AG04450 (cell line): ENCODE measurements around the gene UBTD1. TPM values are rescaled to one million over a fixed set of nuclear protein-coding genes. Genes with fewer than 3 reads are reported as not detected.

Source experiments
- CTCF ChIA-PET: fragments of 300-600, 350-600 bp; formaldehyde crosslinking; extraction: SDS; loops from one replicate; lab custom pipeline; 2022; ENCODE audit warnings: antibody characterized with exemption, inconsistent platforms; lab: Charles Lee
- POLR2A ChIA-PET: fragments of 350-600 bp; formaldehyde crosslinking; extraction: SDS; loops from one replicate; lab custom pipeline; 2021; ENCODE audit warnings: antibody characterized with exemption, inconsistent platforms; lab: Yijun Ruan, JAX
- DNase-seq: peaks from one replicate; pipeline ENCODE4 v3.0.0-alpha.2; 2011; ENCODE audit warnings: low read depth, low spot score
- H3K27ac ChIP-seq: one replicate; pipeline ENCODE4 v1.5.1; 2012; ENCODE audit warnings: low read depth, low read length, control low read depth
- H3K27me3 ChIP-seq: one replicate; pipeline ENCODE4 v1.6.0; 2012; ENCODE audit warnings: low read length; ENCODE audit not compliant: control insufficient read depth, insufficient read depth
- H3K4me3 ChIP-seq: 2 replicates; pipeline ENCODE4 v1.5.1; 2011; ENCODE audit warnings: mild to moderate bottlenecking, low read depth, low read length, control low read depth
- H3K9me3 ChIP-seq: 2 replicates; pipeline ENCODE4 v1.5.1; 2012; ENCODE audit warnings: low read length; ENCODE audit not compliant: control insufficient read depth, insufficient read depth
- polyA plus RNA-seq: library from polyadenylated mRNA; depleted of rRNA; stranded (reverse); fragments of >200 nt; gene quantifications from 2 replicates; pipeline ENCODE4 v1.2.3, GENCODE V29; 2011
- TF ChIP-seq, protein P1 (sequence below): IDR thresholded peaks from 2 replicates; pipeline ENCODE4 v1.5.1; 2011; ENCODE audit warnings: low read depth, low read length, control low read depth, inconsistent platforms

Gene UBTD1
- polyA plus RNA-seq, 1 experiment: 15.5 TPM

GRCh38 chr10:97584060-97584797 is 85.5 kb downstream of the UBTD1 start, which contains the start of gene HOGA1:
HOGA1 (plus strand) TSS chr10:97584389; CDS start chr10:97584704, 315 bp downstream.
- DNase-seq: no peak
- Histone ChIP-seq H3K27ac (no peak within 1 kb of the TSS), H3K4me3 (no peak within 1 kb of the TSS), H3K9me3 (no peaks in the 10 kb centered on the region), H3K27me3 (no peaks in the 10 kb centered on the region)
- ChIA-PET CTCF (interaction anchor here (2.9 kb wide), 1 partner anchor 12 kb away, joined by 12 read pairs; the partner anchor contains the start of gene ANKRD2), POLR2A (no interaction called here)
- TF ChIP-seq, protein P1, sequence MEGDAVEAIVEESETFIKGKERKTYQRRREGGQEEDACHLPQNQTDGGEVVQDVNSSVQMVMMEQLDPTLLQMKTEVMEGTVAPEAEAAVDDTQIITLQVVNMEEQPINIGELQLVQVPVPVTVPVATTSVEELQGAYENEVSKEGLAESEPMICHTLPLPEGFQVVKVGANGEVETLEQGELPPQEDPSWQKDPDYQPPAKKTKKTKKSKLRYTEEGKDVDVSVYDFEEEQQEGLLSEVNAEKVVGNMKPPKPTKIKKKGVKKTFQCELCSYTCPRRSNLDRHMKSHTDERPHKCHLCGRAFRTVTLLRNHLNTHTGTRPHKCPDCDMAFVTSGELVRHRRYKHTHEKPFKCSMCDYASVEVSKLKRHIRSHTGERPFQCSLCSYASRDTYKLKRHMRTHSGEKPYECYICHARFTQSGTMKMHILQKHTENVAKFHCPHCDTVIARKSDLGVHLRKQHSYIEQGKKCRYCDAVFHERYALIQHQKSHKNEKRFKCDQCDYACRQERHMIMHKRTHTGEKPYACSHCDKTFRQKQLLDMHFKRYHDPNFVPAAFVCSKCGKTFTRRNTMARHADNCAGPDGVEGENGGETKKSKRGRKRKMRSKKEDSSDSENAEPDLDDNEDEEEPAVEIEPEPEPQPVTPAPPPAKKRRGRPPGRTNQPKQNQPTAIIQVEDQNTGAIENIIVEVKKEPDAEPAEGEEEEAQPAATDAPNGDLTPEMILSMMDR: no peak

GRCh38 chr10:97584798-97585438 is 86.2 kb downstream of the UBTD1 start:
- POLR2A ChIA-PET: no interaction called here
- CTCF ChIA-PET: interaction anchor here (2.9 kb wide), 1 partner anchor 13 kb away, joined by 12 read pairs; the partner anchor contains the start of gene ANKRD2
- H3K27ac ChIP-seq: no peak overlapping the region
- no peak for DNase-seq
- no peaks in the 10 kb centered on the region for H3K9me3 ChIP-seq
- TF ChIP-seq, protein P1: no peak
- no peaks in the 10 kb centered on the region for H3K27me3 ChIP-seq
- no peak overlapping the region for H3K4me3 ChIP-seq

GRCh38 chr10:97585439-97585811 is 86.7 kb downstream of the UBTD1 start:
- Histone ChIP-seq H3K4me3 (no peak overlapping the region), H3K27ac (no peak overlapping the region), H3K9me3 (no peaks in the 10 kb centered on the region), H3K27me3 (no peaks in the 10 kb centered on the region)
- no peak for DNase-seq
- TF ChIP-seq, protein P1: no peak
- CTCF ChIA-PET: interaction anchor here (2.9 kb wide), 1 partner anchor 14 kb away, joined by 12 read pairs; the partner anchor contains the start of gene ANKRD2
- POLR2A ChIA-PET: no interaction called here

- DNase-seq: no peak
- H3K27me3 ChIP-seq: no peaks in the 10 kb centered on the region
- no peaks in the 10 kb centered on the region for H3K9me3 ChIP-seq
- TF ChIP-seq, protein P1: no peak
- ChIA-PET POLR2A (no interaction called here), CTCF (interaction anchor here (1.2 kb wide), 1 partner anchor 15 kb away, joined by 4 read pairs; the partner anchor contains the start of gene ANKRD2)
- H3K27ac ChIP-seq: no peak overlapping the region
- no peak overlapping the region for H3K4me3 ChIP-seq
Measured at GRCh38 chr10:97587183-97587582, 88.5 kb downstream of the UBTD1 start.

DNA sequence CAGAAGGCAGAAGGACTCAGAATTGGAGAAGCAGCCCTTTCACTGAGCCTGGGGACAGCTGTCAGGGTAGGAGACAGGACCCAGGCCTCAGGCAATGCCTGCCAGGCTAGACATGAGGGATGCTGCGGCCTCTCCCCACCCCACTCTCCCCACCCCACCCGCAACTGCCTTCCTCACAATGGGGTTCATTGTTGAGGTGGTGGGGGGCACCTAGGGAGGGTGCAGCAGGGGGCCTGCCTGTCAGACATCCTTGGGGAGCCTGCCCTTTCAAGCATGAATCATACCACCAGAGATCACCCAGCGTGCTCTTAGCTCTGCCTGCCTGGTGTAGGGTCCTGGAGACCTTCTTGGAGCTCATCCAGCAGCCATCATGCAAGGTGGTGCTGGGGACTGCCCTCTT is 90.8 kb downstream of the UBTD1 start, which contains the start of gene C10orf62:
C10orf62 (plus strand) TSS at position 243 of the 400 bp plus-strand sequence. CDS start 177 bp downstream, outside the sequence.
- ChIA-PET POLR2A (no interaction called here), CTCF (no interaction called here)
- Histone ChIP-seq H3K27me3 (no peaks in the 10 kb centered on the region), H3K27ac (no peak within 1 kb of the TSS), H3K4me3 (no peak within 1 kb of the TSS), H3K9me3 (no peaks in the 10 kb centered on the region)
- TF ChIP-seq, protein P1: no peak
- no peak for DNase-seq
